ENCODE data around the gene PSD2.

GRCh38 chr5:139748505-139748826 is 47.1 kb upstream of the PSD2 start:
- TF ChIP-seq POLR2A (IDR thresholded peaks at IDR 0.05): no peak
- no peak for TF ChIP-seq CTCF (IDR thresholded peaks at IDR 0.05)

All from heart left ventricle (tissue), 13 donors.